GM12878 (cell line): ENCODE measurements around the gene BNIP3.

Experiments used
- CBFB ChIP-seq: IDR thresholded peaks from 2 replicates; pipeline ENCODE4 v1.6.1; 2016; ENCODE audit warnings: antibody characterized with exemption, low read depth
- CEBPZ ChIP-seq: fragments of 150-350 bp; IDR thresholded peaks from 2 replicates; pipeline ENCODE4 v1.6.1; 2016; ENCODE audit warnings: low read depth, low read length
- CTCF ChIP-seq, 3 experiments: IDR thresholded peaks in 2 of 3; conservative IDR thresholded peaks in 1 of 3; 2 replicates each; pipeline ENCODE4 v1.5.1; 2011; ENCODE audit warnings: low read depth in 3 of 3, low read length in 3 of 3, mild to moderate bottlenecking in 3 of 3, control low read depth in 2 of 3, moderate library complexity in 2 of 3, inconsistent platforms in 1 of 3, mixed read lengths in 1 of 3; ENCODE audit not compliant: control insufficient read depth in 2 of 3, insufficient read depth in 1 of 3; ENCODE audit errors: extremely low read depth in 1 of 3
- EGR1 ChIP-seq, 2 experiments: IDR thresholded peaks; 1 replicate in 1 of 2; 2 replicates in 1 of 2; pipeline ENCODE4 v1.6.1; 2011 to 2012; ENCODE audit warnings: low read depth in 2 of 2, low read length in 2 of 2, borderline replicate concordance in 1 of 2, mild to moderate bottlenecking in 1 of 2, moderate library complexity in 1 of 2
- EP300 ChIP-seq, 2 experiments: fragments of 150-350 bp in 1 of 2; IDR thresholded peaks; 2 replicates each; pipeline ENCODE4 v1.6.1; 2011 to 2012; ENCODE audit warnings: low read depth in 2 of 2, low read length in 2 of 2, borderline replicate concordance in 1 of 2, improper control_type of control experiment in 1 of 2, inconsistent platforms in 1 of 2; ENCODE audit not compliant: control insufficient read depth in 1 of 2
- HDAC2 ChIP-seq: fragments of 200-600 bp; sonication (generic); IDR thresholded peaks from 2 replicates; pipeline ENCODE4 v1.6.1; 2017
- PBX3 ChIP-seq: IDR thresholded peaks from 2 replicates; pipeline ENCODE4 v1.6.1; 2011; ENCODE audit warnings: mild to moderate bottlenecking, low read depth, low read length, moderate library complexity; ENCODE audit not compliant: insufficient replicate concordance
- POLR2A ChIP-seq: IDR thresholded peaks from 2 replicates; pipeline ENCODE4 v1.6.1; 2011; ENCODE audit warnings: low read depth, mild to moderate bottlenecking, low read length
- POLR2AphosphoS5 ChIP-seq: IDR thresholded peaks from 2 replicates; pipeline ENCODE4 v1.6.1; 2011; ENCODE audit warnings: mild to moderate bottlenecking, low read length, inconsistent platforms
- STAT3 ChIP-seq: IDR thresholded peaks from 2 replicates; pipeline ENCODE4 v1.6.1; 2011; ENCODE audit warnings: low read depth, low read length, improper control_type of control experiment
- WRNIP1 ChIP-seq: IDR thresholded peaks from 2 replicates; pipeline ENCODE4 v1.6.1; 2011; ENCODE audit warnings: low read depth, low read length, improper control_type of control experiment, borderline replicate concordance
- ZBTB33 ChIP-seq: fragments of 450-650 bp; IDR thresholded peaks from 2 replicates; pipeline ENCODE4 v1.6.1; 2017; ENCODE audit warnings: mild to moderate bottlenecking
- ZNF274 ChIP-seq: IDR thresholded peaks from one replicate; pipeline ENCODE4 v1.8.0; 2011; ENCODE audit not compliant: insufficient read length, insufficient read depth
- ZZZ3 ChIP-seq: IDR thresholded peaks from 2 replicates; pipeline ENCODE4 v1.6.1; 2011; ENCODE audit warnings: low read depth; ENCODE audit not compliant: control insufficient read depth, insufficient read length

- TF ChIP-seq EP300 (IDR thresholded peaks at IDR 0.05; ENCODE audit: borderline replicate concordance in 1 of 2, control insufficient read depth in 1 of 2, low read depth in 2 of 2, low read length in 2 of 2) (no peak), ZZZ3 (no peak), CTCF (IDR thresholded peaks at IDR 0.05 in 2 of 3, conservative IDR thresholded peaks at IDR 0.05 in 1 of 3; ENCODE audit: control insufficient read depth in 2 of 3, extremely low read depth in 1 of 3, insufficient read depth in 1 of 3, low read depth in 3 of 3, low read length in 3 of 3) (no peak), ZBTB33 (no peak), POLR2AphosphoS5 (no peak), POLR2A (no peak), ZNF274 (no peak), CEBPZ (no peak), PBX3 (no peak), CBFB (no peak), EGR1 (IDR thresholded peaks at IDR 0.05; ENCODE audit: borderline replicate concordance in 1 of 2, low read depth in 2 of 2, low read length in 2 of 2) (no peak), HDAC2 (no peak), STAT3 (no peak), WRNIP1 (no peak)
These were observed 10.0 kb upstream of the BNIP3 start for GRCh38 chr10:131991726-131992125.
